Measurements from ENCODE around the gene OAS2. TPM values are rescaled to one million over a fixed set of nuclear protein-coding genes. Genes with fewer than 3 reads are reported as not detected.

OAS2 gene
- total and polyA plus RNA-seq, 10 of the 15 experiments (the other 5 are each of a cell fraction or from before 2014, with no cell fraction given), result 32.4 to 290 (median 90.2) TPM

GRCh38 chr12:112942572-112942971 lies 35.7 kb upstream of the OAS2 start (continued):
- TF ChIP-seq SMAD1 (IDR thresholded peaks at IDR 0.05; ENCODE audit: low read depth, partially characterized antibody) (no peak), ZNF217 (IDR thresholded peaks at IDR 0.05) (no peak)

- no peaks in the 10 kb centered on the region for H4K20me1 ChIP-seq (ENCODE audit: control insufficient read depth, insufficient read depth)
- H3K79me2 ChIP-seq (ENCODE audit: control insufficient read depth, insufficient read depth, low read length), result peaks cover 23% of the 10 kb centered on the region
- H3K27ac ChIP-seq (ENCODE audit: control insufficient read depth, insufficient read depth), result no peak overlapping the region
- in situ Hi-C loops (cut with MboI) (no loop called here), intact Hi-C loops (cut with micrococcal nuclease; ENCODE audit: unreplicated experiment) (no loop called here)
- no peak overlapping the region for H2AFZ ChIP-seq (ENCODE audit: control insufficient read depth, low read depth, low read length)
- no TSS peak for BruUV-seq (replicated peaks)
- POLR2A ChIA-PET, result no interaction called here
- ATAC-seq (no peak), DNase-seq (ENCODE audit: low read depth, low spot score) (no peak), FAIRE-seq (no peak)
- RAD21 ChIA-PET (ENCODE audit: unreplicated experiment), result interaction anchor here (1.4 kb wide), 1 partner anchor 36 kb away, joined by 5 read pairs; the partner anchor contains the start of gene OAS1
- H3K9ac ChIP-seq (ENCODE audit: control insufficient read depth, insufficient read depth, low read length), result no peak overlapping the region
- H3K4me3 ChIP-seq, result no peak overlapping the region
- no peaks in the 10 kb centered on the region for H3K27me3 ChIP-seq (replicated peaks in 1 of 2; ENCODE audit: control insufficient read depth in 2 of 2, insufficient read depth in 2 of 2, low read length in 1 of 2)
- peaks cover 0 to 14% of the 10 kb centered on the region in 2 experiments; a peak in 3 of 4 replicates for H3K36me3 ChIP-seq (ENCODE audit: control insufficient read depth in 2 of 2, insufficient read depth in 2 of 2, low read length in 1 of 2)
- WGBS (ENCODE audit: insufficient coverage, insufficient replicate concordance, low lambda C conversion rate, missing lambda C conversion rate), result 88% methylated on average over 15 of the region's 15 CpGs
- no peaks in the 10 kb centered on the region for H3K9me3 ChIP-seq (replicated peaks; ENCODE audit: control insufficient read depth, insufficient read depth, low read length)
- TF ChIP-seq MTA2 (IDR thresholded peaks at IDR 0.05; ENCODE audit: low read depth) (no peak), MYB (IDR thresholded peaks at IDR 0.05; ENCODE audit: borderline replicate concordance, low read depth, low read length) (no peak), GABPA (IDR thresholded peaks at IDR 0.05; ENCODE audit: low read depth) (no peak), ZNF622 (IDR thresholded peaks at IDR 0.05) (no peak)
- TF ChIP-seq, protein P1, sequence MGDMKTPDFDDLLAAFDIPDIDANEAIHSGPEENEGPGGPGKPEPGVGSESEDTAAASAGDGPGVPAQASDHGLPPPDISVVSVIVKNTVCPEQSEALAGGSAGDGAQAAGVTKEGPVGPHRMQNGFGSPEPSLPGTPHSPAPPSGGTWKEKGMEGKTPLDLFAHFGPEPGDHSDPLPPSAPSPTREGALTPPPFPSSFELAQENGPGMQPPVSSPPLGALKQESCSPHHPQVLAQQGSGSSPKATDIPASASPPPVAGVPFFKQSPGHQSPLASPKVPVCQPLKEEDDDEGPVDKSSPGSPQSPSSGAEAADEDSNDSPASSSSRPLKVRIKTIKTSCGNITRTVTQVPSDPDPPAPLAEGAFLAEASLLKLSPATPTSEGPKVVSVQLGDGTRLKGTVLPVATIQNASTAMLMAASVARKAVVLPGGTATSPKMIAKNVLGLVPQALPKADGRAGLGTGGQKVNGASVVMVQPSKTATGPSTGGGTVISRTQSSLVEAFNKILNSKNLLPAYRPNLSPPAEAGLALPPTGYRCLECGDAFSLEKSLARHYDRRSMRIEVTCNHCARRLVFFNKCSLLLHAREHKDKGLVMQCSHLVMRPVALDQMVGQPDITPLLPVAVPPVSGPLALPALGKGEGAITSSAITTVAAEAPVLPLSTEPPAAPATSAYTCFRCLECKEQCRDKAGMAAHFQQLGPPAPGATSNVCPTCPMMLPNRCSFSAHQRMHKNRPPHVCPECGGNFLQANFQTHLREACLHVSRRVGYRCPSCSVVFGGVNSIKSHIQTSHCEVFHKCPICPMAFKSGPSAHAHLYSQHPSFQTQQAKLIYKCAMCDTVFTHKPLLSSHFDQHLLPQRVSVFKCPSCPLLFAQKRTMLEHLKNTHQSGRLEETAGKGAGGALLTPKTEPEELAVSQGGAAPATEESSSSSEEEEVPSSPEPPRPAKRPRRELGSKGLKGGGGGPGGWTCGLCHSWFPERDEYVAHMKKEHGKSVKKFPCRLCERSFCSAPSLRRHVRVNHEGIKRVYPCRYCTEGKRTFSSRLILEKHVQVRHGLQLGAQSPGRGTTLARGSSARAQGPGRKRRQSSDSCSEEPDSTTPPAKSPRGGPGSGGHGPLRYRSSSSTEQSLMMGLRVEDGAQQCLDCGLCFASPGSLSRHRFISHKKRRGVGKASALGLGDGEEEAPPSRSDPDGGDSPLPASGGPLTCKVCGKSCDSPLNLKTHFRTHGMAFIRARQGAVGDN (IDR thresholded peaks at IDR 0.05), result no peak
- TF ChIP-seq, protein P2, sequence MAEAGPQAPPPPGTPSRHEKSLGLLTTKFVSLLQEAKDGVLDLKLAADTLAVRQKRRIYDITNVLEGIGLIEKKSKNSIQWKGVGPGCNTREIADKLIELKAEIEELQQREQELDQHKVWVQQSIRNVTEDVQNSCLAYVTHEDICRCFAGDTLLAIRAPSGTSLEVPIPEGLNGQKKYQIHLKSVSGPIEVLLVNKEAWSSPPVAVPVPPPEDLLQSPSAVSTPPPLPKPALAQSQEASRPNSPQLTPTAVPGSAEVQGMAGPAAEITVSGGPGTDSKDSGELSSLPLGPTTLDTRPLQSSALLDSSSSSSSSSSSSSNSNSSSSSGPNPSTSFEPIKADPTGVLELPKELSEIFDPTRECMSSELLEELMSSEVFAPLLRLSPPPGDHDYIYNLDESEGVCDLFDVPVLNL (IDR thresholded peaks at IDR 0.05; ENCODE audit: low read depth, low read length), result no peak
- H3K4me1 ChIP-seq (ENCODE audit: control insufficient read depth, insufficient read depth, low read length), result peaks cover 8% of the 10 kb centered on the region; the same call in 1 of the 2 replicates
- CTCF ChIA-PET, result interaction anchor here (1.0 to 3.7 kb wide), 2 partner anchors 19 to 36 kb away, joined by 4 to 11 read pairs; no protein-coding TSS in a partner anchor
- SMC1A ChIA-PET (ENCODE audit: uncharacterized antibody, unreplicated experiment), result interaction anchor here (1.3 to 1.5 kb wide), 3 partner anchors 34 to 39 kb away, joined by 3 to 4 read pairs (median 3); partner anchors contain the start of genes OAS1 and OAS2
- H3K4me2 ChIP-seq (ENCODE audit: control insufficient read depth, insufficient read depth), result no peak overlapping the region
Measured at GRCh38 chr12:112944024-112944690, 34.2 kb upstream of the OAS2 start.
